ENCODE measurements around the gene RPGRIP1L.

RPGRIP1L gene

GRCh38 chr16:53597776-53598175 lies 105.9 kb downstream of the RPGRIP1L start:
- DNase-seq (ENCODE audit: extremely low read depth, low read depth) = no peak
- TF ChIP-seq CTCF (IDR thresholded peaks at IDR 0.05; ENCODE audit: low read depth, low read length) = no peak

GRCh38 chr16:53588081-53588648 lies 115.5 kb downstream of the RPGRIP1L start:
- TF ChIP-seq CTCF (IDR thresholded peaks at IDR 0.05; ENCODE audit: low read depth, low read length) = no peak

GRCh38 chr16:53583401-53583800 lies 120.3 kb downstream of the RPGRIP1L start:
- no peak for DNase-seq (ENCODE audit: extremely low read depth, low read depth)
- TF ChIP-seq CTCF (IDR thresholded peaks at IDR 0.05; ENCODE audit: low read depth, low read length) = no peak

More at GRCh38 chr16:53588081-53588648, 115.5 kb downstream of the RPGRIP1L start:
- DNase-seq (ENCODE audit: extremely low read depth, low read depth) = no peak

- no peak for DNase-seq (ENCODE audit: extremely low read depth, low read depth)
- no peak for TF ChIP-seq CTCF (IDR thresholded peaks at IDR 0.05; ENCODE audit: low read depth, low read length)
Observed at GRCh38 chr16:53581784-53582183, 121.9 kb downstream of the RPGRIP1L start.

- TF ChIP-seq CTCF (IDR thresholded peaks at IDR 0.05; ENCODE audit: low read depth, low read length) = no peak
- no peak for DNase-seq (ENCODE audit: extremely low read depth, low read depth)
Observed at GRCh38 chr16:53580038-53580802, 123.4 kb downstream of the RPGRIP1L start.

- no peak for TF ChIP-seq CTCF (IDR thresholded peaks at IDR 0.05; ENCODE audit: low read depth, low read length)
- no peak for DNase-seq (ENCODE audit: extremely low read depth, low read depth)
Observed at GRCh38 chr16:53576904-53577303, 126.8 kb downstream of the RPGRIP1L start.

- no peak for TF ChIP-seq CTCF (IDR thresholded peaks at IDR 0.05; ENCODE audit: low read depth, low read length)
- no peak for DNase-seq (ENCODE audit: extremely low read depth, low read depth)
Observed at GRCh38 chr16:53576210-53576609, 127.4 kb downstream of the RPGRIP1L start.
